HG02970 (cell line): ENCODE data around the gene KHDC1.
A peak's percentile ranks its signal among the peaks of the same experiment; 100 is the strongest.
"Not testable (repeated sequence)": the region's sequence is repeated elsewhere in the genome, so short reads cannot be mapped to it uniquely, and the experiment has no call there.

Experiments used
- ATAC-seq: cut with Tn5 transposase; IDR thresholded peaks from one replicate; pipeline ENCODE4 v1.9.1; 2021; ENCODE audit warnings: mild to moderate bottlenecking, moderate library complexity, moderate number of reproducible peaks; ENCODE audit not compliant: unreplicated experiment, low FRiP score

The KHDC1 gene, protein sequence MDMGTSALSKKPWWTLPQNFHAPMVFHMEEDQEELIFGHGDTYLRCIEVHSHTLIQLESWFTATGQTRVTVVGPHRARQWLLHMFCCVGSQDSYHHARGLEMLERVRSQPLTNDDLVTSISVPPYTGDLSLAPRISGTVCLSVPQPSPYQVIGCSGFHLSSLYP

DNA sequence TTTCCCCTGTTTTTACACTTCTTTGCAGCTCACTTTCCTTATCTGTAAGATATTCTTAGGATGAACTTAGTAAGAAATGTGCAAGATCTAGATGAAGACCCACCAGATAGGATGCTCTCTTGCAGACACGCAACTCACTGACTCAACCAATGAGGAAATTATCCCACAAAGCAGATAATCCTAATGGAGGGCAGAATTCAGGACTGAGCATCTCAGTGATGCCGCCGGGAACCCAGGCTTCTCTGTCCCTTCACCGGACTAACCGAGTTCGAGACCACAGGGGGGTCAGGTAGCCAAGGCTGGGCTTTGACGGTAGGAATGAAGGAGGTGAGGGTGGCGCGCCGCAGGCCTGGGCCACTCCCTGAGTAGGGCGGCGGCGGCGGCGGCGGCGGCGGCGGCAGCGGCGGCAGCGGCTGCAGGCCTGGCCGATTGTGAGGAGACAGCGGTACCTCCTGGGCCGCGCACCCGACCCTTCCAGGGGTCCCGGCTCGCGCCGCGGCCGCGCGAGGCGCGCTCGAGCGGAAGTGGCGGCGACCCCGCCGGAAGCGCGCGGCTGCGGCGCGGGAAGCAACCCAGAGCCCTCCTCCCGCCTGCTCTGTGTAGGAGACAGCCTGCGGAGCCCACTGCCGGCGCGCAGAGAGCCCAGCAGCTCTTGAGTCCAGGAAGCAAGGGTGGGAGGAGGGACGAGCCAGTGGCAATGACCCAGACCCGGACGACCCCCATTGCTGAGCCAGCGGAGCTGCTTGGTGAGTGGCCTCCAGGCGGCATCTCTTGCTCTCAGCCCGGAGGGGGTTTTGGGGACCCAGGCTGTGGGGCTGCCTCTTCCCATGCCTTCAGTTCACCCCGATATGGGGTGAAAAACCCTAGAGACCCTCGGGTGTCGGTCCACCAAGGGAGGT lies at the start of gene KHDC1:
Gene KHDC1, minus strand, starts transcription at position 526 of the 899 bp plus-strand sequence. CDS start 20,679 bp downstream, outside the sequence.
- peak; percentile 80 for ATAC-seq

DNA sequence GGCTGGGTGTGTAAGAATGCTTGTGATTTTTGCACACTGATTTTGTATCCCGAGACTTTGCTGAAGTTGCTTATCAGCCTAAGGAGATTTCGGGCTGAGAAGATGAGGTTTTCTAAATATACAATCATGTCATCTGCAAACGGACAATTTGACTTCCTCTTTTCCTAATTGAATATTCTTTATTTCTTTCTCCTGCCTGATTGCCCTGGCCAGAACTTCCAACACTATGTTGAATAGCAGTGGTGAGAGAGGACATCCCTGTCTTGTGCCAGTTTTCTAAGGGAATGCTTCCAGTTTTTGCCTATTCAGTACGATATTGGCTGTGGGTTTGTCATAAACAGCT lies 47.5 kb upstream of the KHDC1 start:
- not testable (repeated sequence) for ATAC-seq

DNA sequence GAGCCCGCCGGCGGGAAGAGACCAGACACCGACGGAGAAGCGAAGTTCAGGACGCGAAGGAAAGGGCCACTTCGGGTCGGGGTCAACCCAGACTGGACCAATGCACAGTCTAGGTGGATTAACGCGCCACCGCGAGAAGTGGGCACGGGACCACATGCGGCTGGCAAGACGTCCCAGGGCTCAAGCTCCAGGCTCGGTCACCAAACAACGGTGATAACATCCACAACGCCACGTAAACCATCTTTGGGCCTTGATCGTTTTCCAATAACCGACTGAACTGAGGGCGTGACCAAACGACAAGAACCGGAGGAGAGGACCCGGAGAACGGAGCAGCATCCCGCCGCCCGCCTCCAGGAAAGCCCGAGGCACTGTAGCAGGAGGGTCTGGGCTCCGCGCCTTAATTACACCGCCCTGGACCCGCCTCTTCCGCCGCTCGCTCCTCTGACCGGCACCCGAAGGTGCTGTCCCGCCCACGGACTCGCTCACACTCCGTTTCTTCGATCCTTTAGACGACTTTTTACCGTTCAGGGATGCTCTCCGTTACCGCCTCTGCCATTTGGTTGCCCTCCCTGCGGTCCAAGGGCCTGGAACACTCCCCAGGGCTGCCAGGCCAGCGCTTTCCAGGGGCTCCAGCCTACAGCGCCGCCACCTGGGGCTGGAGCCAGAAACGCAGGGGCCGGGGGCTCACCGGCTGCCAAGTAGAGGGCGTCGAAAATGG lies 46.9 kb upstream of the KHDC1 start:
- peak; percentile 93 for ATAC-seq

DNA sequence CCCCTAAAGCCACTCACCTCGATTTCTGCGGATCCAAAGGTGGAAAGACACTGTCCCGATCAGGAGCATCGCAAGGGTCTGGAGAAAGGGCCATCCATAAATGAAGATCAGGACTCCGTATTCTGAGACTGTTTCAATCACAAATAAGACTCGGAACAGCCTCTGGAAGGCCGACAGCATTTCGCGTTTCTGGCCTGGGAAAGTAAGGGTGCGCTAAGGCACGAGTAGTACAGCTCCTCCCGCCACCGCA lies 46.5 kb upstream of the KHDC1 start:
- ATAC-seq, result no peak

DNA sequence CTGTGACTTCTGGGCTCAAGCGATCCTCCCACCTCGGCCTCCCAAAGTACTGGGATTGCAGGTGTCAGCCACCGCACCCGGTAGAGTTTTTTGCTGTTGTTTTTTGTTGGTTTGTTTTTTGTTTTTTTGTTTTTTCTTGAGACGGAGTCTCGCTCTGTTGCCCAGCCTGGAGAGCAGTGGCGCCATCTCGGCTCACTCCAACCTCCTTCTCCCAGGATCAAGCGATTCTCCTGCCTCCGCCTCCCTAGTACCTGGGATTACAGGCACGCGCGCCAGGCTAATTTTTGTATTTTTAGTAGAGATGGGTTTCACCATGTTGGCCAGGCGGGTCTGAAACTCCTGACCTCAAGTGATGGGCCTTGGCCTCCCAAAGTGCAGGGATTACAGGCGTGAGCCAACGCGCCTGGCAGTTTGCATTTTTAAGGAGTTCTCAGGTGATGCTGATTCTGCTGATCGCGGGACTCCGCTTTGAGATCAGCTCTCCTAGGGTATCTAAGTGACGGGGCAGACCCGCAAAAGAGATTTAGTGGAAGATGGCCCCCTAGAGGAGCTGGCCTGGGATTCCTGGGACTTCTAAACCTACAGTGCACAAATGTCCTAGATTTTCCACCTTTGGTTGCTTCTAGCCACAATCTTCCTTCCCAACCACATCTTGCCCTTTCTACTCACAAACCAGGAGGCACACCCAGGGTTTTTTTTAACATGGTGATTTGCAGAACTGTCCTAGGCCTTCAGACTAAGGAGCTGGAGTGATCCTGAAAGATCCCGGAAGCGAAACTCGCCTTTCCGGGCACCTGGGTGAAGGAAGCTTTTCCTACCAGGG lies 45.9 kb upstream of the KHDC1 start:
- ATAC-seq, result no peak

DNA sequence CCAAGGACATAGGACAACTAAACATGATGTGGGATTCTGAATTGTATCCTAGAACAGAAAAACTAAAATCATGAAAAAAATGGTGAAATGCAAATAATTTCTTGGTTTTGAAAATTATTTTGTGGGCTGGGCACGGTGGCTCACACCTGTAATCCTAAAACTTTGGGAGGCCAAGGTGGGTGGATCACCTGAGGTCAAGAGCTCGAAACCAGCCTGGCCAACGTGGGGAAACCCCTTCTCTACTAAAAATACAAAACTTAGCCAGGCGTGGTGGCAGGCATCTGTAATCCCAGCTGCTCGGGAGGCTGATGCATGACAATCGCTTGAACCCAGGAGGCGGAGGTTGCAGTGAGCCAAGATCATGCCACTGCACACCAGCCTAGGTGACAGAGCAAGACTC lies 40.8 kb upstream of the KHDC1 start:
- ATAC-seq, result not testable (repeated sequence)

DNA sequence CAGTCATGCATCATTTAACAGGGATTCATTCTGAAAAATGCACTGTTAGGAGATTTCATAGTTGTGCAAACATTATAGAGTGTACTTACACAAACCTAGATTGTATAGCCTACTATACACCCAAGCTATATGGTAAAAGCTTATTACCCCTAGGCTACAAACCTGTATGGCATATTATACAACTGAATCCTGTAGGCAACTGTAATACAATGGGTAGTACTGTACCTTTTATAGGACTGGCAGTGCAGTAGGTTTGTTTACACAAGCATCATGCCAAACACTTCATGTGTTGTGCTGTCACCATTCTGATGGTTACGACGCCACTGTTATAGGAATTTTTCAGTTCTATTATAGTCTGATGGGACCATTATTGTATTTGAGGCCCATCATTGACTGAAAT lies 39.3 kb upstream of the KHDC1 start:
- no peak for ATAC-seq

DNA sequence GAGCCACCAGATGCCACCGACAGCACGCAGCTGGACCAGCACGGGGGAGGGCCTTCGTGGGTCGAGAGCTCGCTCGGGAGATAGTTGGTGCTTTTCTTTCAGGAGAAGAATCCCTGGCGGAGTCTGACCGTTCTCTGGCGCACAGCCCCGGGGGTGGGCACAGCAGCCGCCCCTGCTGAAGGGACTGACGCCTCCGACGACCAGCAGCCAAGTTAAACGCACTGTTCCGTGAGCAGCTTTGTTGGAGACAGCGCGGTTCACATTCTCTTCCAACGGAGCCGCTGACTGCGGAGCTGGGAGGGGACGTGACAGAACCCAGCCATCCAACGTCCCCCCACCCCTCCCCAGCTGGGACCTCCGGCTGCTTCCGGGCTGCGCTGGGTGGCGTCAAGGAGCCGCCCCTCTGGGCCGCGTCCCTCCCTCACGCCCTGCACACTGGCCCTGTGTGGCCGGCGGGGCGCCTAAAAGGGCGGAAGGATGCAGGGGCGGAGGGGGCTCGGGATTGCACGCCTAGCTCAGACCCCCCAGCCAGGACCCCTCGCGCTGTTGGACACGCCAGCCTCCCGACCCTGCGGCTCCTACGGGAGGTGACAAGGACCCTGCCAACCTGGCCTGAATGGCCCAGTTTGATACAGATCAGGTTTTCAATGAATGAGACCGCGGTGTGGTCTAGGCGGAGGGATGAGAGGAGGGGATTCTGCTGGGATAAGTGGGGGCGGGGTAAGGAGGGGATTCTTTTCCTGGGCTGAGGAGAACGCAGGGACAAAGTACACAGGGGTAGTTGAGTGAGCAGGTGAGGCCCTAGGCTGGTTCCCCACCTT lies 36.4 kb upstream of the KHDC1 start:
- no peak for ATAC-seq

DNA sequence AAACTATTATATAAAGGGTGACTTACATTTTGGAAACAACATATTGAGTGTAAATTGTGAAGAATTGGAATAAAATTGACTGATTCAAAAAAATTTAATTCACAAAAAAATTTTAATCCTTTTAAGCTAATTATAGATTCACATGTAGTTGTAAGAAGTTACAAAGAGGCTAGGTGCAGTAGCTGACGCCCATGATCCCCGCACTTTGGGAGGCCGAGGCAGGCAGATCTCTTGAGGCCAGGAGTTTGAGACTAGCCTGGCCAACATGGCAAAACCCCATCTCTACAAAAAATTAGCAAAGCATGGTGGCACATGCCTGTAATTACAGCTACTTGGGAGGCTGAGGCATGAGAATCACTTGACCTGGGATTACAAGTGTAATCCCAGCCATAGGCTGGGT lies 30.3 kb upstream of the KHDC1 start:
- ATAC-seq, result no peak

DNA sequence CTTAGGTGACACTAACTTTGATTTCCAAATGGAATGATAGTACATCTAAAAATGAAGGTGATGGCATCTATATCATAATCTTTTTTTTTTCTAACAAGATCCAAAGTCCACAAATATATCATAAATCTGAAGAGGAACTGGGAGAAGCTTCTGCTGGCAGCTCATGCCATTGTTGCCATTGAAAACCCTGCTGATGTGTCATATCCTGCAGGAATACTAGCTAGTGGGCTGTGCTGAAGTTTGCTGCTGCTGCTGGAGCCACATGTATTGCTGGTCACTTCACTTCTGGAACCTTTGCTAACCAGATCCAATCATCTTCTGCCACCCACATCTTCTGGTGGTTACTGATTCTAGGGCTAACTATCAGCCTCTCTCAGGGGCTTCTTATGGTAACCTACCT lies 27.4 kb upstream of the KHDC1 start:
- ATAC-seq, result no peak

DNA sequence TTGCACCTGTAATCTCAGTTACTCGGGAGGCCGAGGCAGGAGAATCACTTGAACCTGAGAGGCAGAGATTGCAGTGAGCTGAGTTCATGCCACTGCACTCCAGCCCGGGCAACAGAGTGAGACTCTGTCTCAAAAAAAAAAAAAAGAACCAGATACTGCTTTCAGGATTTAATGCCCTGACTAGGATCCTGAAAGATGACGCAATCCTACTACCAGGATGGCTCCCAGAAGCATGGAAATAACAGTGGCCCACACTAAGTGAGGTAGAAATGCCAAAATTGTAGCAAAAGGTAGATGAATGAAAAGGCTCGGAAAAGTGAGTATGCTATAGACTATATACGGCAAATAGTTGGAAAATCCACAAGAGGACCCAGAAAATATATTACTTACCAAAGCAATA lies 23.8 kb upstream of the KHDC1 start:
- ATAC-seq, result no peak

DNA sequence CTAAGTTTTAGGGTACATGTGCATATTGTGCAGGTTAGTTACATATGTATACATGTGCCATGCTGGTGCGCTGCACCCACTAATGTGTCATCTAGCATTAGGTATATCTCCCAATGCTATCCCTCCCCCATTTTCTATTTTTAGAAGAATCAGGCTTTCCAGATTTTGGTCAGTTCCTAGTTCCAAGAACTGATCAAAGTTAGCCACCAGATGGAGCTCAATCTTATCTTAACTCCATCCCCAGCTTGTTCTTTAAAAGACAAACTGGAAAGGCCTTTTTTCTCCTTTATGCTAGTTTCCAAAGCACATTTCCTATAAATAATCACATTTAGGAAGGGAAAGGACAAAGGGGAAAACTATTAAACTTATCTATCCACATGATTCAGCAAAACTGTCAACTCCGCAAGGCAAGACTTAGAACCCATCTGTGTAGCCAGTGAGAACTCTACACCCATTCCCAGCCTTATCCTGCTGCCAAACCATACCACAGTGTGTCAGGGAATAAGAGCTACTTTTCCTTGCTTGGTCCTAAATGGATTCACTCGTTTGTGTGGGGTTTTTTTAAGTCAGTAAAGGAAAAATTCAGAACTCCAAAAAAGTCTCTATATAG lies 22.8 kb upstream of the KHDC1 start:
- no peak for ATAC-seq

DNA sequence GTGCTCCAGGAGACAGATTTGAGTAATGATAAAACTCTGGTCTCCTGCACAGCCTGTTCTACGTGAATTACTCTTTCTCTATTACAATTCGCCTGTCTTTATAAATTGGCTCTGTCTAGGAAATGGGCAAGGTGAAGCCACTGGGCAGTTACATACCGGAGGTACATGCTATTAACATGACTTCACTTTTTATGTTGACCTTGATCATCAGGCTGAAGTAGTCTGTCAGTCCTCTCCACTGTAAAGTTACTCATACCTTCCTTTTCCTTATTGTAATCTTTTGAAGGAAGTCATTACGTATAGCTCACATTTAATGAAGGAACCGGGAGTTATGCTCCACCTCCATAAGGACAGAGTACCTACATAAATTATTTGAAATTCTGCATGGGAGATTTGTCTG lies 19.9 kb upstream of the KHDC1 start:
- ATAC-seq, result no peak

DNA sequence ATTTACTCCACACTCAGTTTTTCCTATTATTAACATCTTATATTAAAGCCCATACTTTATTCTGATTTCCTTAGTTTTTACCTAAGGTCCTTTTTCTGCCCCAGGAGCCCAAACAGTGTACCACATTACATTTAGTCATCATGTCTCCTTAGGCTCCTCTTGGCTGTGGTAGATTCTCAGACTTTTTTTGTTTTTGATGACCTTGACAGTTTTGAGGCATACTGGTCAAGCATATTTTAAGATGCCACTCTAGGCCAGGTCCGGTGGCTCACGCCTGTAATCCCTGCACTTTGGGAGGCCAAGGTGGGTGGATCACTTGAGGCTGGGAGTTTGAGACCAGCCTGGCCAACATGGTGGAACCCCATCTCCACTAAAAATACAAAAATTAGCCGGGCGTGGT lies 18.7 kb upstream of the KHDC1 start:
- ATAC-seq, result not testable (repeated sequence)

DNA sequence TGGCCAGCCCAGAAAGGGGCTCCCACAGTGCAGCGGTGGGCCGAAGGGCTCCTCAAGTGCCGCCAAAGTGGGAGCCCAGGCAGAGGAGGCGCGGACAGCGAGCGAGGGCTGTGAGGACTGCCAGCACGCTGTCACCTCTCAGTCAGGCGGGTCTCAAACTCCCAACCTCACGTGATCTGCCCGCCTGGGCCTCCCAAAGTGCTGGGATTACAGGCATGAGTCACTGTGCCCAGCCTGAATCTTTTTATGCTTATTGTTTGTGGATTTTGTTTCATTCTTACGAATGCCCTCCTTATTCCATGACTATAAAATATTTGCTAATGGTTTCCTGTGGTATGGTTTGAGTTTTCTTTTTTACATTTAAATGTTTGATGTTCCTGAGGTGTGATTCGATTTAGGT lies 6.3 kb upstream of the KHDC1 start:
- not testable (repeated sequence) for ATAC-seq

DNA sequence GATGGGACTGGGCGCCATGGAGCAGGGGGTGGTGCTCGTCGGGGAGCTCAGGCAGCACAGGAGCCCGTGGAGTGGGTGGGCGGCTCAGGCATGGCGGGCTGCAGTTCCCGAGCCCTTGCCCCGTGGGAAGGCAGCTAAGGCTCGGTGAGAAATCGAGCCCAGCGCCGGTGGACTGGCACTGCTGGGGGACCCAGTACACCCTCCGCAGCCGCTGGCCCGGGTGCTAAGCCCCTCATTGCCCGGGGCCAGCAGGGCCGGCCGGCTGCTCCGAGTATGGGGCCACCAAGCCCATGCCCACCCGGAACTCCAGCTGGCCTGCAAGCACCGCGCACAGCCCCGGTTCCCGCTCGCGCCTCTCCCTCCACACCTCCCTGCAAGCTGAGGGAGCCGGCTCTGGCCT lies 5.9 kb upstream of the KHDC1 start:
- ATAC-seq, result not testable (repeated sequence)

DNA sequence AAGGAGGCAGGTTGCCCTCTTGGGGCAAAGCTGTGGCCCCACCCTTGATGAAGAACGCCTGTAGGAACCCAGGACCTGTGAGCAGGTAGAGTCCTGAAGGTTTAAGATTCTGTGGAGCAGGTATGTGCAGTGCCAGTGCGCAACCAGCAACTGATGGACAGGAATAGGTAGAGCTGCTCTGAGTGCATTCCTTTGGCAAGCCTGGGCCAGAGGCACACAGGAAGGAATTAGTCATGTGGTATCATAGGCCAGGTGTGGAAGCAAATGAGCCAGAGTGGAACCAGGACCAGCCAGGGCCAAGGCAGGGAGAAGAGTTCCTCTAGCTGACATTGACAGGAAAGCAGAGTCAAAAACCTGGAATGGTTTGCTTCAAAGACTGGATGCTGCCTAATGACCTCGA lies 1.4 kb upstream of the KHDC1 start:
- ATAC-seq, result no peak

DNA sequence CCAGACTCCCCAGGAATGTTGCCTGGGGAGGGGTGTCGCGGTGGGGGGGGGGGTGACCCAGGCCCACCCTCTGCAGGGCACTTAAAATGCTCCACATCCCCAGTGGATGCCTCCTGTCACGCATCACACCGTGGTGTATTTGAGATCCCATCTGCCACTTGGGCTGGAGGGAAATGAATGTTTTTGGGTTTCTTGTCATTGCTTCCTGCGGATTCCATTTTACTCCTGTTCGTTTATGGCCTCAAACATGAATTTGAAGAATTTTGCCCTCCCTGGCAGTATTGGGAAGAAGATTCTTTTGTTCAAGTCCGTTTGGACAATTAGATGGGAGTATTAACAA lies 544 bp upstream of the KHDC1 start:
- no peak for ATAC-seq

DNA sequence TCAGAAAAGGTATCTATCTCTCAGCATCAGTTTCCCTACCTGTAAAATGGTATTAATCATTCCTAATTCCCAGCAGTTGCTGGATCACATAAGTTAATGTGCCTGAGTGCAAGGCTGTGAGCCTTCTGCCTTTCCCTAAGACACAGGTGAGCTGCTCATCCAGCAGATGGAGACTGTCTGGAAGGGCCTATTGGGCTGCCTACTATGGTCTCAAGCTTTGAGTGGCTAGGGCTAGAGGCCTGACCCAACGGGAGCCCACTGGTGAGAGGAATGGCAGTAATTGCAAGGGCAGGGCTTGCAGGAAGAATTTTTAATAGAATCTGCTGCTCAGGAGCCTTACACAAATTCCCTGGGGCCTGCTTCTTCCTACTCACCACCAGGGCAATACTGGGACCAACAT lies 4.3 kb downstream of the KHDC1 start:
- no peak for ATAC-seq

DNA sequence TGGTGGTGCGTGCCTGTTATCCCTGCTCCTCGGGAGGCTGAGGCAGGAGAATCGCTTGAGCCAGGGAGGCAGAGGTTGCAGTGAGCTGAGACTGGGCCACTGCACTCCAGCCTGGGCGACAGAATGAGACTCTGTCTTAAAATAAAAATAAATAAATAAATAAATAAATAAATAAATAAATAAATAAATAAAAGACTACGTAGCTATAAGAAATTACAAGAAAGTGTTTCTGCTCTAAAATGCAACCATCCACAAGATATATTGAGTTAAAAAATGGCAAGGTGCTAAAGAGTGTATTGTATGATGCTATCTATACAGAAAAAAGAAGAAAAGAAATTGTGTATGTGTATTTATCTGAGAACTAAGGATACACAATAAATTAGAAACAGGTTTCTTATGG lies 8.7 kb downstream of the KHDC1 start:
- ATAC-seq, result not testable (repeated sequence)
